Thoracic aorta (tissue), 2 donors: Measurements from ENCODE around the gene GATC. TPM values are rescaled to one million over a fixed set of nuclear protein-coding genes. Genes with fewer than 3 reads are reported as not detected.
A peak's percentile ranks its signal among the peaks of the same experiment; 100 is the strongest.
"Not testable (repeated sequence)": the region's sequence is repeated elsewhere in the genome, so short reads cannot be mapped to it uniquely, and the experiment has no call there.

Source experiments
- ATAC-seq: fragments of 150-250 bp; one replicate; pipeline ENCODE4 v1.8.0; 2017; ENCODE audit warnings: low read depth; ENCODE audit not compliant: insufficient number of reproducible peaks, low FRiP score
- DNase-seq: peaks from one replicate; pipeline ENCODE4 v3.0.0-alpha.2; 2020; ENCODE audit warnings: low spot score
- H3K27ac ChIP-seq, 2 donors: fragments of 200-600 bp; sonication (generic); 1 replicate in 1 of 2; 2 replicates in 1 of 2; pipeline ENCODE4 v1.5.1; 2016; ENCODE audit warnings: mild to moderate bottlenecking in 2 of 2, moderate library complexity in 2 of 2
- H3K27me3 ChIP-seq: fragments of 200-600 bp; sonication (generic); replicated peaks from 2 replicates; pipeline ENCODE4 v1.6.0; 2016; ENCODE audit warnings: mild to moderate bottlenecking; ENCODE audit not compliant: insufficient read depth
- H3K36me3 ChIP-seq: fragments of 200-600 bp; sonication (generic); one replicate; pipeline ENCODE4 v1.5.1; 2016
- H3K4me1 ChIP-seq, 2 donors: fragments of 200-600 bp; sonication (generic); 1 replicate in 1 of 2; 2 replicates in 1 of 2; pipeline versions ENCODE4 v1.5.1 to v1.6.0; 2016; ENCODE audit warnings: low read depth in 2 of 2, mild to moderate bottlenecking in 1 of 2; ENCODE audit not compliant: control insufficient read depth in 1 of 2
- H3K4me3 ChIP-seq: fragments of 200-600 bp; sonication (generic); 2 replicates; pipeline ENCODE4 v1.5.1; 2016; ENCODE audit warnings: mild to moderate bottlenecking
- H3K9me3 ChIP-seq: fragments of 200-600 bp; sonication (generic); 2 replicates; pipeline ENCODE4 v1.5.1; 2016
- CTCF ChIP-seq: fragments of 200-600 bp; sonication (generic); IDR thresholded peaks from one replicate; pipeline ENCODE4 v1.5.1; 2019; ENCODE audit warnings: antibody characterized with exemption
- total RNA-seq, 2 donors: library from RNA; depleted of rRNA; stranded (reverse); fragments of >200 nt; gene quantifications; one replicate each; pipeline versions ENCODE4 v1.1.0 to v1.2.3, GENCODE V29; 2016

Gene GATC
- total RNA-seq, 2 donors from 2014 or later = 16.9 to 17.7 TPM

GRCh38 chr12:120438495-120439198 is 7.6 kb upstream of the GATC start:
- Histone ChIP-seq H3K27me3 (no peaks in the 10 kb centered on the region), H3K27ac (peak overlapping the region; percentile 73 to 81), H3K36me3 (peaks cover 12% of the 10 kb centered on the region), H3K4me1 (peaks cover 7 to 15% of the 10 kb centered on the region in 2 donors), H3K4me3 (peak overlapping the region; percentile 97), H3K9me3 (no peaks in the 10 kb centered on the region)
- TF ChIP-seq CTCF = no peak
- ATAC-seq = no peak
- DNase-seq = no peak

- peak; percentile 51 for TF ChIP-seq CTCF
- peaks cover 7 to 15% of the 10 kb centered on the region in 2 donors for H3K4me1 ChIP-seq
- no peak overlapping the region for H3K27ac ChIP-seq
- ATAC-seq (no peak), DNase-seq (no peak)
- H3K4me3 ChIP-seq = no peak overlapping the region
- H3K27me3 ChIP-seq = no peaks in the 10 kb centered on the region
- peaks cover 12% of the 10 kb centered on the region for H3K36me3 ChIP-seq
- H3K9me3 ChIP-seq = no peaks in the 10 kb centered on the region
Observed at GRCh38 chr12:120439646-120440247, 6.5 kb upstream of the GATC start.

GRCh38 chr12:120444676-120445075 is 1.6 kb upstream of the GATC start:
- TF ChIP-seq CTCF = no peak
- ATAC-seq = no peak
- Histone ChIP-seq H3K4me1 (peaks cover 17 to 24% of the 10 kb centered on the region in 2 donors), H3K9me3 (no peaks in the 10 kb centered on the region), H3K4me3 (no peak overlapping the region), H3K36me3 (peaks cover 12% of the 10 kb centered on the region), H3K27me3 (no peaks in the 10 kb centered on the region), H3K27ac (no peak overlapping the region)
- no peak for DNase-seq

- not testable (repeated sequence) for DNase-seq, H3K9me3 ChIP-seq, H3K27me3 ChIP-seq, H3K36me3 ChIP-seq, ATAC-seq
- Histone ChIP-seq H3K27ac (peak overlapping the region; percentile 84 to 88), H3K4me3 (peak overlapping the region; percentile 79), H3K4me1 (peaks cover 17 to 24% of the 10 kb centered on the region in 2 donors)
Observed at GRCh38 chr12:120446844-120447178, 567 bp downstream of the GATC start.

- DNase-seq = no peak
- Histone ChIP-seq H3K4me3 (no peak overlapping the region), H3K9me3 (no peaks in the 10 kb centered on the region), H3K36me3 (peaks cover 8% of the 10 kb centered on the region), H3K27ac (no peak overlapping the region), H3K4me1 (peaks cover 17 to 24% of the 10 kb centered on the region in 2 donors), H3K27me3 (no peaks in the 10 kb centered on the region)
- ATAC-seq = no peak
- no peak for TF ChIP-seq CTCF
Observed at GRCh38 chr12:120447992-120448391, 1.7 kb downstream of the GATC start.

- not testable (repeated sequence) for H3K4me1 ChIP-seq, DNase-seq, ATAC-seq, H3K4me3 ChIP-seq, H3K9me3 ChIP-seq, H3K27me3 ChIP-seq, H3K27ac ChIP-seq
- peaks cover 16% of the 10 kb centered on the region for H3K36me3 ChIP-seq
Observed at GRCh38 chr12:120452524-120452923, 6.3 kb downstream of the GATC start.
